ENCODE measurements around the gene TNIP1. TPM values are rescaled to one million over a fixed set of nuclear protein-coding genes. Genes with fewer than 3 reads are reported as not detected.

The TNIP1 gene
- polyA plus RNA-seq, 1 of the 3 experiments (the other 2 are of a cell fraction) = 46.2 TPM

DNA sequence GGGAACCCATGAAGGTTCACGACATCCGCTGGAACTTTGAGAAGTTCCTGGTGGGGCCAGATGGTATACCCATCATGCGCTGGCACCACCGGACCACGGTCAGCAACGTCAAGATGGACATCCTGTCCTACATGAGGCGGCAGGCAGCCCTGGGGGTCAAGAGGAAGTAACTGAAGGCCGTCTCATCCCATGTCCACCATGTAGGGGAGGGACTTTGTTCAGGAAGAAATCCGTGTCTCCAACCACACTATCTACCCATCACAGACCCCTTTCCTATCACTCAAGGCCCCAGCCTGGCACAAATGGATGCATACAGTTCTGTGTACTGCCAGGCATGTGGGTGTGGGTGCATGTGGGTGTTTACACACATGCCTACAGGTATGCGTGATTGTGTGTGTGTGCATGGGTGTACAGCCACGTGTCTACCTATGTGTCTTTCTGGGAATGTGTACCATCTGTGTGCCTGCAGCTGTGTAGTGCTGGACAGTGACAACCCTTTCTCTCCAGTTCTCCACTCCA, 52.8 kb downstream of the TNIP1 start:
- H3K4me1 ChIP-seq (ENCODE audit: control insufficient read depth in 1 of 2, insufficient read depth in 2 of 2, low read depth in 1 of 2, low read length in 1 of 2) = no peaks in the 10 kb centered on the region; a peak in 1 of 4 replicates
- no peaks in the 10 kb centered on the region for H3K79me2 ChIP-seq (ENCODE audit: insufficient read depth)
- no peaks in the 10 kb centered on the region for H3K9me3 ChIP-seq
- TF ChIP-seq, protein P1, sequence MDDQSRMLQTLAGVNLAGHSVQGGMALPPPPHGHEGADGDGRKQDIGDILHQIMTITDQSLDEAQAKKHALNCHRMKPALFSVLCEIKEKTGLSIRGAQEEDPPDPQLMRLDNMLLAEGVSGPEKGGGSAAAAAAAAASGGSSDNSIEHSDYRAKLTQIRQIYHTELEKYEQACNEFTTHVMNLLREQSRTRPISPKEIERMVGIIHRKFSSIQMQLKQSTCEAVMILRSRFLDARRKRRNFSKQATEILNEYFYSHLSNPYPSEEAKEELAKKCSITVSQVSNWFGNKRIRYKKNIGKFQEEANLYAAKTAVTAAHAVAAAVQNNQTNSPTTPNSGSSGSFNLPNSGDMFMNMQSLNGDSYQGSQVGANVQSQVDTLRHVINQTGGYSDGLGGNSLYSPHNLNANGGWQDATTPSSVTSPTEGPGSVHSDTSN (IDR thresholded peaks at IDR 0.05) = no peak
- TF ChIP-seq YY1 (IDR thresholded peaks at IDR 0.05; ENCODE audit: low read depth) = no peak
- TF ChIP-seq, protein P2, sequence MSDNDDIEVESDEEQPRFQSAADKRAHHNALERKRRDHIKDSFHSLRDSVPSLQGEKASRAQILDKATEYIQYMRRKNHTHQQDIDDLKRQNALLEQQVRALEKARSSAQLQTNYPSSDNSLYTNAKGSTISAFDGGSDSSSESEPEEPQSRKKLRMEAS (IDR thresholded peaks at IDR 0.05; ENCODE audit: low read depth) = no peak
- TF ChIP-seq RXRA (IDR thresholded peaks at IDR 0.05; ENCODE audit: borderline replicate concordance, low read depth) = no peak
- no peak for TF ChIP-seq POLR2AphosphoS5 (IDR thresholded peaks at IDR 0.05; ENCODE audit: low read depth, low read length)
- H3K27ac ChIP-seq (ENCODE audit: low read depth in 2 of 2, low read length in 1 of 2) = no peak overlapping the region
- ChIA-PET POLR2A (no interaction called here), CTCF (interaction anchor here (0.6 to 1.3 kb wide), 2 partner anchors 77 to 98 kb away, joined by 3 read pairs; no protein-coding TSS in a partner anchor)
- no peaks in the 10 kb centered on the region for H3K27me3 ChIP-seq (ENCODE audit: insufficient read depth)
- no peak overlapping the region for H3K9ac ChIP-seq
- no peak overlapping the region for H3K4me3 ChIP-seq (ENCODE audit: low read depth in 2 of 2, low read length in 1 of 2)
- H3K36me3 ChIP-seq (replicated peaks in 1 of 2; ENCODE audit: control insufficient read depth in 1 of 2, insufficient read depth in 2 of 2, low read length in 1 of 2) = peaks cover 22 to 41% of the 10 kb centered on the region in 2 experiments
- 93% methylated on average over 9 of the region's 11 CpGs for WGBS (ENCODE audit: low lambda C conversion rate)
- H2AFZ ChIP-seq (ENCODE audit: low read depth) = no peak overlapping the region
- no peak overlapping the region for H3K4me2 ChIP-seq
- no peaks in the 10 kb centered on the region for H3K9me2 ChIP-seq
- DNase-seq = no peak
- no peaks in the 10 kb centered on the region for H3F3A ChIP-seq (replicated peaks; ENCODE audit: insufficient read depth)
- H4K20me1 ChIP-seq (ENCODE audit: insufficient read depth) = no peaks in the 10 kb centered on the region

DNA sequence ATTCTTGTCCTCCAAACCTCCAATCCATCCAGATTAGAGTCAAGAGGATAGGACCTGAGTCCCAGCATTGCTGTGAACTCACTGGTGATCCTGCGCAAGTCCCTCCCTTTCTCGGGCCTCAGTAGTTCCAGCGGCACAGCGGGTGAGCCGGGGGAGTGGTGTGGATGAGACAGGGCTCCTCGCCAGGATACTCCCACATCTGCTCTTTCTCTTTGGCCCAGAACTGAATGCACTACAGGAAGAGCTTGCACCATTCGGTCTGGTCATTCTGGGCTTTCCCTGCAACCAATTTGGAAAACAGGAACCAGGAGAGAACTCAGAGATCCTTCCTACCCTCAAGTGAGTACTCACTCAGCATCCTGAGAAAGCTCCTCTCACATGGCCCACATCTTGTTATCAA, 54.2 kb downstream of the TNIP1 start:
- no peaks in the 10 kb centered on the region for H3K79me2 ChIP-seq (ENCODE audit: insufficient read depth)
- TF ChIP-seq RCOR1 (IDR thresholded peaks at IDR 0.05; ENCODE audit: low read length) (no peak), MEF2A (IDR thresholded peaks at IDR 0.05; ENCODE audit: borderline replicate concordance, low read depth) (no peak), SMC3 (IDR thresholded peaks at IDR 0.05; ENCODE audit: low read depth, low read length) (no peak), FOXM1 (IDR thresholded peaks at IDR 0.05; ENCODE audit: low read depth) (no peak), JUND (IDR thresholded peaks at IDR 0.05) (no peak), GATA2 (CRISPR knock-in tag; IDR thresholded peaks at IDR 0.05) (no peak), MXI1 (IDR thresholded peaks at IDR 0.05; ENCODE audit: low read depth, low read length) (no peak), EP300 (IDR thresholded peaks at IDR 0.05; ENCODE audit: borderline replicate concordance in 1 of 2, low read depth in 1 of 2, low read length in 1 of 2) (no peak), FOXJ3 (CRISPR knock-in tag; IDR thresholded peaks at IDR 0.05) (no peak), TEAD4 (IDR thresholded peaks at IDR 0.05; ENCODE audit: borderline replicate concordance, insufficient read depth) (no peak), CHD2 (IDR thresholded peaks at IDR 0.05; ENCODE audit: low read length, partially characterized antibody) (no peak), POLR2AphosphoS5 (IDR thresholded peaks at IDR 0.05; ENCODE audit: low read depth, low read length) (no peak), NRF1 (IDR thresholded peaks at IDR 0.05; ENCODE audit: low read depth, low read length) (no peak), YY1 (IDR thresholded peaks at IDR 0.05; ENCODE audit: low read depth) (no peak)
- TF ChIP-seq, protein P3, sequence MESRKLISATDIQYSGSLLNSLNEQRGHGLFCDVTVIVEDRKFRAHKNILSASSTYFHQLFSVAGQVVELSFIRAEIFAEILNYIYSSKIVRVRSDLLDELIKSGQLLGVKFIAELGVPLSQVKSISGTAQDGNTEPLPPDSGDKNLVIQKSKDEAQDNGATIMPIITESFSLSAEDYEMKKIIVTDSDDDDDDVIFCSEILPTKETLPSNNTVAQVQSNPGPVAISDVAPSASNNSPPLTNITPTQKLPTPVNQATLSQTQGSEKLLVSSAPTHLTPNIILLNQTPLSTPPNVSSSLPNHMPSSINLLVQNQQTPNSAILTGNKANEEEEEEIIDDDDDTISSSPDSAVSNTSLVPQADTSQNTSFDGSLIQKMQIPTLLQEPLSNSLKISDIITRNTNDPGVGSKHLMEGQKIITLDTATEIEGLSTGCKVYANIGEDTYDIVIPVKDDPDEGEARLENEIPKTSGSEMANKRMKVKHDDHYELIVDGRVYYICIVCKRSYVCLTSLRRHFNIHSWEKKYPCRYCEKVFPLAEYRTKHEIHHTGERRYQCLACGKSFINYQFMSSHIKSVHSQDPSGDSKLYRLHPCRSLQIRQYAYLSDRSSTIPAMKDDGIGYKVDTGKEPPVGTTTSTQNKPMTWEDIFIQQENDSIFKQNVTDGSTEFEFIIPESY (IDR thresholded peaks at IDR 0.05; ENCODE audit: borderline replicate concordance, low read depth) = no peak
- TF ChIP-seq, protein P4, sequence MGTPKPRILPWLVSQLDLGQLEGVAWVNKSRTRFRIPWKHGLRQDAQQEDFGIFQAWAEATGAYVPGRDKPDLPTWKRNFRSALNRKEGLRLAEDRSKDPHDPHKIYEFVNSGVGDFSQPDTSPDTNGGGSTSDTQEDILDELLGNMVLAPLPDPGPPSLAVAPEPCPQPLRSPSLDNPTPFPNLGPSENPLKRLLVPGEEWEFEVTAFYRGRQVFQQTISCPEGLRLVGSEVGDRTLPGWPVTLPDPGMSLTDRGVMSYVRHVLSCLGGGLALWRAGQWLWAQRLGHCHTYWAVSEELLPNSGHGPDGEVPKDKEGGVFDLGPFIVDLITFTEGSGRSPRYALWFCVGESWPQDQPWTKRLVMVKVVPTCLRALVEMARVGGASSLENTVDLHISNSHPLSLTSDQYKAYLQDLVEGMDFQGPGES (IDR thresholded peaks at IDR 0.05; ENCODE audit: low read depth, low read length) = no peak
- TF ChIP-seq, protein P5, sequence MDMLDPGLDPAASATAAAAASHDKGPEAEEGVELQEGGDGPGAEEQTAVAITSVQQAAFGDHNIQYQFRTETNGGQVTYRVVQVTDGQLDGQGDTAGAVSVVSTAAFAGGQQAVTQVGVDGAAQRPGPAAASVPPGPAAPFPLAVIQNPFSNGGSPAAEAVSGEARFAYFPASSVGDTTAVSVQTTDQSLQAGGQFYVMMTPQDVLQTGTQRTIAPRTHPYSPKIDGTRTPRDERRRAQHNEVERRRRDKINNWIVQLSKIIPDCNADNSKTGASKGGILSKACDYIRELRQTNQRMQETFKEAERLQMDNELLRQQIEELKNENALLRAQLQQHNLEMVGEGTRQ (IDR thresholded peaks at IDR 0.05; ENCODE audit: borderline replicate concordance, low read depth, low read length) = no peak
- H3K9me3 ChIP-seq = no peaks in the 10 kb centered on the region
- no peak for DNase-seq
- H3F3A ChIP-seq (replicated peaks; ENCODE audit: insufficient read depth) = no peaks in the 10 kb centered on the region
- H3K27me3 ChIP-seq (ENCODE audit: insufficient read depth) = no peaks in the 10 kb centered on the region
- H3K4me3 ChIP-seq (ENCODE audit: low read depth in 2 of 2, low read length in 1 of 2) = no peak overlapping the region
- H3K9me2 ChIP-seq = no peaks in the 10 kb centered on the region
- H3K36me3 ChIP-seq (replicated peaks in 1 of 2; ENCODE audit: control insufficient read depth in 1 of 2, insufficient read depth in 2 of 2, low read length in 1 of 2) = peaks cover 12 to 32% of the 10 kb centered on the region in 2 experiments
- no peaks in the 10 kb centered on the region for H4K20me1 ChIP-seq (ENCODE audit: insufficient read depth)
- no peak overlapping the region for H3K9ac ChIP-seq
- WGBS (ENCODE audit: low lambda C conversion rate) = 76% methylated on average over 5 of the region's 7 CpGs
- no peak overlapping the region for H3K27ac ChIP-seq (ENCODE audit: low read depth in 2 of 2, low read length in 1 of 2)
- no peaks in the 10 kb centered on the region; a peak in 1 of 4 replicates for H3K4me1 ChIP-seq (ENCODE audit: control insufficient read depth in 1 of 2, insufficient read depth in 2 of 2, low read depth in 1 of 2, low read length in 1 of 2)
- H2AFZ ChIP-seq (ENCODE audit: low read depth) = no peak overlapping the region
- no peak overlapping the region for H3K4me2 ChIP-seq
- ChIA-PET POLR2A (interaction anchor here (1.1 kb wide), 1 partner anchor 23 kb away, joined by 3 read pairs; no protein-coding TSS in a partner anchor), CTCF (interaction anchor here (1.0 to 2.3 kb wide), 4 partner anchors 24 to 138 kb away, joined by 3 to 12 read pairs (median 4); no protein-coding TSS in a partner anchor)

All from SK-N-SH (cell line).